22Rv1 (cell line): ENCODE results near the gene RAN.

Experiments used
- ZFX ChIP-seq: fragments of 450-650 bp; IDR thresholded peaks from 2 replicates; pipeline ENCODE4 v1.6.1; 2017; ENCODE audit warnings: antibody characterized with exemption, borderline replicate concordance
- TF ChIP-seq, protein P1 (sequence below): fragments of 450-650 bp; IDR thresholded peaks from 2 replicates; pipeline ENCODE4 v1.5.1; 2017; ENCODE audit warnings: mild to moderate bottlenecking

DNA sequence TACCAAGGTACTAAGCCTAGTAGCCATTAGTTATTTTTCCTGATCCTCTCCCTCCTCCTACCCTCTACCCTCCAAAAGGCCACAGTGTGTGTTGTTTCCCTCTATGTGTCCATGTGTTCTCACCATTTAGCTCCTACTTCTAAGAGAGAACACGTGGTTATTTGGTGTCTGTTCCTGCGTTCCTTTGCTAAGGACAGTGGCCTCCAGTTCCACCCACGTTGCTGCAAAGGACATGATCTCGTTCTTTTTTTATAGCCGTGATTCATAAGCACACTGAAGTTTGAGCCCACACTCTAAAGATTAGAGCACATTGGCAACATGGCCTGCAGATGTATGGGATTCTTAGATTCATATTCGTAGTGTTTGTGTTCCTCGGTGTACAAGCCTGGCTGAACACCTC lies 24.8 kb upstream of the RAN start:
- TF ChIP-seq, protein P1, sequence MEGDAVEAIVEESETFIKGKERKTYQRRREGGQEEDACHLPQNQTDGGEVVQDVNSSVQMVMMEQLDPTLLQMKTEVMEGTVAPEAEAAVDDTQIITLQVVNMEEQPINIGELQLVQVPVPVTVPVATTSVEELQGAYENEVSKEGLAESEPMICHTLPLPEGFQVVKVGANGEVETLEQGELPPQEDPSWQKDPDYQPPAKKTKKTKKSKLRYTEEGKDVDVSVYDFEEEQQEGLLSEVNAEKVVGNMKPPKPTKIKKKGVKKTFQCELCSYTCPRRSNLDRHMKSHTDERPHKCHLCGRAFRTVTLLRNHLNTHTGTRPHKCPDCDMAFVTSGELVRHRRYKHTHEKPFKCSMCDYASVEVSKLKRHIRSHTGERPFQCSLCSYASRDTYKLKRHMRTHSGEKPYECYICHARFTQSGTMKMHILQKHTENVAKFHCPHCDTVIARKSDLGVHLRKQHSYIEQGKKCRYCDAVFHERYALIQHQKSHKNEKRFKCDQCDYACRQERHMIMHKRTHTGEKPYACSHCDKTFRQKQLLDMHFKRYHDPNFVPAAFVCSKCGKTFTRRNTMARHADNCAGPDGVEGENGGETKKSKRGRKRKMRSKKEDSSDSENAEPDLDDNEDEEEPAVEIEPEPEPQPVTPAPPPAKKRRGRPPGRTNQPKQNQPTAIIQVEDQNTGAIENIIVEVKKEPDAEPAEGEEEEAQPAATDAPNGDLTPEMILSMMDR = no peak
- no peak for TF ChIP-seq ZFX
